Subcutaneous adipose tissue (tissue), 4 donors: Measurements from ENCODE around the gene GID8. TPM values are rescaled to one million over a fixed set of nuclear protein-coding genes. Genes with fewer than 3 reads are reported as not detected.

Experiments used
- CTCF ChIP-seq: fragments of 450-650 bp; IDR thresholded peaks from one replicate; pipeline ENCODE4 v1.5.1; 2016; ENCODE audit warnings: low read depth, mild to moderate bottlenecking, control low read depth, antibody characterized with exemption, moderate library complexity
- total RNA-seq, 4 donors: library from RNA; depleted of rRNA; stranded (reverse); fragments of >200 nt; gene quantifications; one replicate each; pipeline ENCODE4 v1.1.0, GENCODE V29; 2016

Gene GID8
- total RNA-seq, 4 donors from 2014 or later = 15.3 to 32.2 (median 23.6) TPM

DNA sequence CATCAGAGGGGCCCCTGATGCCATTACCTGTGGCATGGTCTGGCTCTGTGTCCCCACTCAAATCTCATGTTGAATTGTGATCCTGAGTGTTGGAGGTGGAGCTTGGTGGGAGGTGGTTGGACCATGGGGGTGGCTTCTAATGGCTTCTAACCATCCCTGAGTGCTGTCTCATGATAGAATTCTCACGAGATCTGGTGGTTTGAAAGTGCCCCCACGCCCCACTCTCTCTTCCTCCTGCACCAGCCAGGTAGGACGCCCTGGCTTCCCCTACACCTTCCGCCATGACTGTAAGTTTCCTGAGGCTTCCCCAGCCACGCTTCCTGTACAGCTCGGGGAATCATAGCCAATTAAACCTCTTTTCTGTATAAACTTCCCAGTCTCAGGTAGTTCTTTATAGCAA, 53.9 kb downstream of the GID8 start:
- no peak for TF ChIP-seq CTCF

GRCh38 chr20:62993856-62994494, 56.0 kb downstream of the GID8 start:
- no peak for TF ChIP-seq CTCF

GRCh38 chr20:62994869-62995281, 56.9 kb downstream of the GID8 start:
- TF ChIP-seq CTCF = no peak

- TF ChIP-seq CTCF = no peak
Observed at GRCh38 chr20:62995481-62995880, 57.5 kb downstream of the GID8 start.

- no peak for TF ChIP-seq CTCF
Observed at GRCh38 chr20:62995898-62996595, 58.1 kb downstream of the GID8 start.

GRCh38 chr20:62996596-62996982, 58.6 kb downstream of the GID8 start:
- TF ChIP-seq CTCF = no peak

- no peak for TF ChIP-seq CTCF
Observed at GRCh38 chr20:62997417-62998035, 59.6 kb downstream of the GID8 start.
